Activated T-cell treated with anti-CD3 and anti-CD28 coated beads, Interleukin-2, amount 50 U/mL, for 72 hours (primary cell): ENCODE data around the gene MSH3. TPM values are rescaled to one million over a fixed set of nuclear protein-coding genes. Genes with fewer than 3 reads are reported as not detected.
A peak's percentile ranks its signal among the peaks of the same experiment; 100 is the strongest.
"Not testable (repeated sequence)": the region's sequence is repeated elsewhere in the genome, so short reads cannot be mapped to it uniquely, and the experiment has no call there.

Experiments used
- ATAC-seq, 2 donors: fragments of 150-1000 bp; cut with Tn5 transposase; replicated peaks in 1 of 2; 2 replicates each; pipeline ENCODE4 v1.10.0; 2021; ENCODE audit warnings: moderate library complexity in 2 of 2, mild to moderate bottlenecking in 1 of 2
- DNase-seq, 2 donors: peaks; one replicate each; pipeline ENCODE4 v3.0.0; 2021 to 2022; ENCODE audit warnings: mixed read lengths in 1 of 2
- H3K27ac Mint-ChIP-seq: one replicate; pipeline ENCODE4 v1.8.0; 2022; ENCODE audit warnings: mild to moderate bottlenecking, moderate library complexity, mixed read lengths
- H3K27me3 Mint-ChIP-seq: one replicate; pipeline ENCODE4 v1.8.0; 2022; ENCODE audit warnings: low read depth, mixed read lengths
- H3K36me3 Mint-ChIP-seq, 2 donors: one replicate each; pipeline ENCODE4 v1.8.0; 2022; ENCODE audit warnings: mixed read lengths in 2 of 2, mild to moderate bottlenecking in 1 of 2; ENCODE audit not compliant: insufficient read depth in 2 of 2
- H3K4me1 Mint-ChIP-seq: one replicate; pipeline ENCODE4 v1.8.0; 2022; ENCODE audit warnings: low read depth, mixed read lengths
- H3K4me3 Mint-ChIP-seq, 2 donors: one replicate each; pipeline ENCODE4 v1.8.0; 2022; ENCODE audit warnings: mild to moderate bottlenecking in 2 of 2, mixed read lengths in 2 of 2, moderate library complexity in 2 of 2
- H3K9me3 Mint-ChIP-seq, 2 donors: one replicate each; pipeline ENCODE4 v1.8.0; 2022; ENCODE audit warnings: mixed read lengths in 2 of 2
- total RNA-seq, 2 donors: library from RNA; stranded (reverse); gene quantifications; one replicate each; pipeline ENCODE4 v1.2.3, GENCODE V29; 2022

The MSH3 gene
- total RNA-seq, 2 donors from 2014 or later: 22.0 to 24.4 TPM

DNA sequence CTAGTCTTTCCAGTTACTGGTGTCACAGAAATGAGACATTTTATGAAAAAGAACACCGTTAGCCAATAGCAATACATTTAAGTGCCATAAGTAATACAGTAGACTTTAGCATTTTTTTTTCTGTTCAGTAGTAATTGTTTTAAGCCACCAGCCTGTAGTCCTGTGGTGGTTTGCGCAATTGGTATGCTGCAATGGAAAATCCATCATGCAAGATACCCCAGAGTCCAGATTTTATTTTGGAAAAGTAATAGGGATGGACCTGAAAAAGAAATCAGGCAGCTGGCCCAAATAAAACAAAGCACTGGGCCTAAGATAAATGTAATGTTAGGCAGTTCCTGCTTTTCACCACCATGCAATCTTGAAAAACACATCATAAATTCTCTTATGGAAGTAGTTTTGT is 211.1 kb downstream of the MSH3 start:
- DNase-seq: no peak
- Mint-ChIP-seq H3K27me3 (no peaks in the 10 kb centered on the region), H3K4me3 (no peak overlapping the region), H3K36me3 (peaks cover 7 to 16% of the 10 kb centered on the region in 2 donors), H3K9me3 (peaks cover 2% of the 10 kb centered on the region in 2 donors), H3K4me1 (peaks cover 76% of the 10 kb centered on the region), H3K27ac (peak overlapping the region; percentile 14)
- no peak for ATAC-seq

DNA sequence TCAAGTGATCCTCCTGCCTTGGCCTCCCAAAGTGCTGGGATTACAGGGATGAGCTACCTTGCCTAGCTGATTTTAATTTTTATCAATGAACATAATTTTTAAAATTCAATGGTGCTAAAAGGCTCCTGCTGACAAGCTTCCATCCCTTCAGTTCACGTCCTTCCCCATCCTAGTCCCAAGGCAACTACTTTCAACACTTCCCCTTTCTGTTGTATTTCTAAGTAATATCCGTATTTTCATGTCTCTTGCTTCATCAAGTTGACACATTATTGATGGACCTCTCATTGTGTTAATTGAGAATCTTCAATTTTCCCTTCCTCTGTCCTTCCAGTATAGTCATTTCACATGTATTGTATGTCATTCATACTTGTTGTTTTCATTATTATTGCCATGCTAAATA is 211.9 kb downstream of the MSH3 start:
- Mint-ChIP-seq H3K27ac (peak overlapping the region; percentile 5), H3K27me3 (no peaks in the 10 kb centered on the region), H3K4me1 (peaks cover 76% of the 10 kb centered on the region), H3K4me3 (peak overlapping the region in 1 of 2 donors; percentile 85), H3K9me3 (peaks cover 2% of the 10 kb centered on the region in 2 donors), H3K36me3 (peaks cover 7 to 15% of the 10 kb centered on the region in 2 donors)
- no peak for ATAC-seq
- no peak for DNase-seq

DNA sequence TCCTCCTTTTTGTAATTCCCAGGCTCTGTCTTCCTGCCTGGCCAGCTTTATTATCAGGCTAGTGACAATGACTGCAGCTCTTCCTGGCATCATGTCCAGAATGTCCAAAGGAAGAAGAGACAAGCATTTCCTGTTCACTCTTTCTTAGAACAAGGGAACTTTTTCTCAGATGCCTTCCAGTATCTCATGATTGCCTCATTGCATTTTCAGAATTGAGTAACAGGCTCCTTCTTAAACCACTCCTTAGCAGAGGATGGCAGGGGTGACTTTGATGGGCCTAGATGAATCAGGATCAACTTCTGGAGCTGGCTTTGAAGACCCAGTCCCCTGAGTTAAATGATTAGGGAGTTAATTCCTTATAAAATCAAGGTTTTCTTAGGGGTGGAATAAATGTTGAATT is 212.8 kb downstream of the MSH3 start:
- peaks cover 2% of the 10 kb centered on the region in 2 donors for H3K9me3 Mint-ChIP-seq
- peak overlapping the region; percentile 61 to 85 for H3K4me3 Mint-ChIP-seq
- ATAC-seq (peak; percentile 36 to 53), DNase-seq (peak; percentile 22 to 26)
- H3K27me3 Mint-ChIP-seq: no peaks in the 10 kb centered on the region
- peaks cover 77% of the 10 kb centered on the region for H3K4me1 Mint-ChIP-seq
- peak overlapping the region; percentile 96 for H3K27ac Mint-ChIP-seq
- H3K36me3 Mint-ChIP-seq: peaks cover 12 to 21% of the 10 kb centered on the region in 2 donors

DNA sequence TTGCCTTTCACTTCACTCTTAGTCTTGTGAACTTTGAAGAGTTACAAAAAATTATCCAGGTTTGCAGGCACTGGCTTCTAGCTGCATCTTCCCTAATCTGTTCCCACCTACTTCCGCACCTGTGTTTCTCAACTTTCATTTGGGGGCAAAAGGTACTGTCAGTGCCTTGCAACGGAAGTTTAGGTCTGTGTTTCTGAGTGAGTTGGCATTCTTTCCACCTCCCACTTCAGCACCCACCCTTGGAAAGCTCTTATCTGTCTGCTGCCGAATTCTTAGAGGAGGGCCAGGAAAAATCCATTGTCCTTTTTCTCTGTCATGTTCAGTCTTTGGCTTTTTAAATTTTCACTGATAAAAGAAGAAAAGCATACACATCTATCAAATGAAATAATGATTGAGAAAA is 216.0 kb downstream of the MSH3 start:
- Mint-ChIP-seq H3K27me3 (no peaks in the 10 kb centered on the region), H3K36me3 (peaks cover 13 to 34% of the 10 kb centered on the region in 2 donors), H3K9me3 (peaks cover 2% of the 10 kb centered on the region in 2 donors), H3K4me3 (no peak overlapping the region), H3K27ac (no peak overlapping the region), H3K4me1 (peaks cover 64% of the 10 kb centered on the region)
- DNase-seq (no peak), ATAC-seq (no peak)

DNA sequence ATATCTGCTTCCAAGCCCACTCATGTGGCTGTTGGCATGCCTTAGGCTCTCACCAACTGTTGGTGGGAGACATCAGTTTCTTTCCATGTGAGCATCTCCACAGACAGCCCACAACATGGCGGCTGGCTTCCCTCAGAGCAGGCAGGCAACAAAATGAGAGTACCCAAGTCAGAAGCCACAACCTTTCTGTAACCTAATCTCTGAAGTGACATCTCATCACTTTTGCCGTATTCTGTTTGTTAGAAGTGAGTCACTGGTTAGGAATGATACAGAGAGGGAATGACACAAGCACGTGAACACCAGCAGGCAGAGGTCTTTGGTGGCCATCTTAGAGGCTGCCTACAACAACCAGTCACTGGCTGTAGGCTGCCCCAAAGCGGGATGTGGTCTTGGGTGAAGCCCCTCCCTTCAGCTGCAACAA is 217.1 kb downstream of the MSH3 start:
- peak overlapping the region in 1 of 2 donors; percentile 10 for H3K4me3 Mint-ChIP-seq
- DNase-seq: peak; percentile 62 to 67
- peaks cover 11 to 38% of the 10 kb centered on the region in 2 donors for H3K36me3 Mint-ChIP-seq
- H3K27me3 Mint-ChIP-seq: no peaks in the 10 kb centered on the region
- H3K4me1 Mint-ChIP-seq: peaks cover 53% of the 10 kb centered on the region
- ATAC-seq: peak; percentile 92 to 93
- no peaks in the 10 kb centered on the region for H3K9me3 Mint-ChIP-seq
- no peak overlapping the region for H3K27ac Mint-ChIP-seq

DNA sequence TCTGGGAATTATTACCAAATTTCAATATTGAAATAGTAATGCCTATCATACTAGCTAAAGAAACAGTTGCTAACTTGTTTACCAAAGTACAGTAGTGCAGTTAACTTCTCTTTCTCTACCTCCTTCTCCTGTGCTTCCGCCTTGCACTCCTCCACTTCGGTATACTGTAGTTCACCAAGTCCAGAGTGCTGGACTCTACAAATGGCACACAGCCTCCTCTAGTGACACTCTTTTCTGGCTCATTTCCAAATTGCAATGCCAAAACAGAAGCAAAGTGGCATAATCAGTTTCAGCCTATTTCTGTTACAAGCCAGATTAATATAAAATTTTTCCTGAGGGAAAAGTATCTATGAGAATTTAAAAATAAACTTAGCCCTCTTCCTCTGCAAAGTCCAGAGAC is 219.7 kb downstream of the MSH3 start:
- Mint-ChIP-seq H3K27me3 (no peaks in the 10 kb centered on the region), H3K36me3 (peaks cover 9 to 36% of the 10 kb centered on the region in 2 donors), H3K9me3 (no peaks in the 10 kb centered on the region), H3K27ac (no peak overlapping the region), H3K4me1 (peaks cover 30% of the 10 kb centered on the region), H3K4me3 (no peak overlapping the region)
- no peak for DNase-seq
- ATAC-seq: no peak

DNA sequence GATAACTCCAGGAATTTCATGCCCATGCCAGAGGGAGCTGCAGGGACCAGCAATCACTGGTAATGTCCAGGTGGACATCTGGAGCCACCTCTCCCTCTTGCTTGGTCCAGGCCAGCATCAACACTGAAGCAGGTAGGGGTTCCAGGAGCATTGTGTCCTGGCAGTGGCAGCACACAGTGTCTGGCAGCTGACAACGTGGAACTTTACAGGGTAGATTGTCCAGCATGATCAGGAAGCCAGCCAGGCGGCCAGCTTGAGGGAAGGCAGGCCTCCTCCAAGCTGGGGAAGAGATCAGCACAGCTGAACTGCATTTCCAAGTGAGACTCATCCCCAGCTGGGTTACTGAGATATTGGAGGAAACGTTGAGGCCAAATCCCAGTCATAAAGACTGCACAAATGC is 223.1 kb downstream of the MSH3 start:
- peaks cover 3 to 5% of the 10 kb centered on the region in 2 donors for H3K9me3 Mint-ChIP-seq
- no peak for ATAC-seq
- no peaks in the 10 kb centered on the region for H3K27me3 Mint-ChIP-seq
- no peak overlapping the region for H3K27ac Mint-ChIP-seq
- H3K36me3 Mint-ChIP-seq: peaks cover 4 to 39% of the 10 kb centered on the region in 2 donors
- DNase-seq: no peak
- peaks cover 4% of the 10 kb centered on the region for H3K4me1 Mint-ChIP-seq
- H3K4me3 Mint-ChIP-seq: no peak overlapping the region

DNA sequence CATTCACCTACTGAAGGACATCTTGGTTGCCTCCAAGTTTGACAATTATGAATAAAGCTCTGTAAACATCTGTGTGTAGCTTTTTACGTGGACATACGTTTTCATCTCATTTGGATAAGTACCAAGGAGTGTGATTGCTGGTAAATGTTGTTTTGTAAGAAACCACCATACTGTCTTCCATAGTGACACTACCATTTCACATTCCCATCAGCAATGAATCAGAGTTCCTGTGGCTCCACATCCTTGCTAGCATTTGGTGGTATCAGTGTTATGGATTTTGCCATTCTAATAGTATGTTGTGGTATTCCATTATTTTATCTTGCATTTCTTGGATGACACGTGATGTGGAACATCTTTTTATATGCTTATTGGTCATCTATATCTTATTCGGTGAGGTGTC is 227.3 kb downstream of the MSH3 start:
- H3K36me3 Mint-ChIP-seq: peaks cover 6 to 18% of the 10 kb centered on the region in 2 donors
- ATAC-seq (no peak), DNase-seq (no peak)
- H3K4me3 Mint-ChIP-seq: no peak overlapping the region
- H3K9me3 Mint-ChIP-seq: peaks cover 3 to 5% of the 10 kb centered on the region in 2 donors
- peaks cover 21% of the 10 kb centered on the region for H3K4me1 Mint-ChIP-seq
- no peak overlapping the region for H3K27ac Mint-ChIP-seq
- H3K27me3 Mint-ChIP-seq: no peaks in the 10 kb centered on the region

DNA sequence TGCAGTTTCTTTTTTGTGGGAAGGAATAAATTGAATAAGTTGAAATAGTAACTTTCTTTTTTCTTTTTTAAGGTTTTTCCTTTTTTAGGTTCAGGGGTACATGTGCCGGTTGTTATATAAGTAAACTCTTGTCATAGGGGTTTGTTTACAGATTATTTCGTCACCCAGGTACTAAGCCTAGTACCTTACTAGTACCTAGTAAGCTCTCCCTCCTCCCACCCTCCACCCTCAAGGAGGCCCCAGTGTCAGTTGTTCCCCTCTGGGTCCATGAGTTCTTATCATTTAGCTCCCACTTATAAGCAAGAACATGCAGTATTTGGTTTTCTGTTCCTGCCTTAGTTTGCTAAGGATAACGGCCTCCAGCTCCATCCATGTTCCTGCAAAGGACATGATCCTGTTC is 228.9 kb downstream of the MSH3 start:
- ATAC-seq, DNase-seq, H3K27ac Mint-ChIP-seq, H3K27me3 Mint-ChIP-seq, H3K4me3 Mint-ChIP-seq, H3K9me3 Mint-ChIP-seq: not testable (repeated sequence)
- Mint-ChIP-seq H3K4me1 (peaks cover 21% of the 10 kb centered on the region), H3K36me3 (peaks cover 6 to 11% of the 10 kb centered on the region in 2 donors)

DNA sequence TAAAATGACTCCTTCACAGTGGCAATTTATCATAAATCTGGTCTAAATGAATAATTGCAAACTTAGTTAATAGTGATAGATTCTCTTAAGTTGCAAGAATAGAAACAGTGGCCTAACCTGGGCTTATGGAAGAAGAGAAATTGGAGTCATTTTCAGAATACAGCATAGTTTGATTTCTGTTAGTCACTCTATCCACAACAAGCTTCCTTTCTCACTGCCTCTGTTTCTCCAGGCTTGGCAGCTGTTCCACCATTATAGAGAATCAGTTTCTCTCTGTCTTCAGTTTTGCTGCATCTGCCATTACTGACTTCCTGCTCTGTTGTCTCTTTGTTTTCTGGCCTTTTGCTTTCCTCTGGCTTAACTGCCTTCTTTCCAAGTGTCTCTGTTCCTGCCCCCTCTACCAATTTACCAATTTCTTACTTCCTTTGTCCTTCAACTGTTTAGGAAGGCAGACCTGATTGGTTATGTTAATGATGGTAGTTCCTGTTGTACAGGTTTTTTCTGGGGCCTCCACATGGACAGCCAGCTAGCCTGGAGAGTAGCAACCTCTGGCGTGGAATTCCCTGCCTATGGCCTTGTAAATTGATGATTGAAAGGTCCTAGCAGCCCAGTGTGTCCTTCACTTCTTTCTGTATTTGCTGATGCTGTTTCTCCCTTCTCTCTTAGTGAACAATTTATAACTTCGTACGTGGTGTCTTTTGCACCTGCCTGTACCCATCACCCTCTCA is 229.8 kb downstream of the MSH3 start:
- H3K27me3 Mint-ChIP-seq: no peaks in the 10 kb centered on the region
- H3K4me3 Mint-ChIP-seq: peak overlapping the region; percentile 8 to 9
- H3K36me3 Mint-ChIP-seq: peaks cover 6 to 12% of the 10 kb centered on the region in 2 donors
- H3K27ac Mint-ChIP-seq: peak overlapping the region; percentile 70
- H3K9me3 Mint-ChIP-seq: peaks cover 3 to 5% of the 10 kb centered on the region in 2 donors
- ATAC-seq (no peak), DNase-seq (no peak)
- H3K4me1 Mint-ChIP-seq: peaks cover 21% of the 10 kb centered on the region

DNA sequence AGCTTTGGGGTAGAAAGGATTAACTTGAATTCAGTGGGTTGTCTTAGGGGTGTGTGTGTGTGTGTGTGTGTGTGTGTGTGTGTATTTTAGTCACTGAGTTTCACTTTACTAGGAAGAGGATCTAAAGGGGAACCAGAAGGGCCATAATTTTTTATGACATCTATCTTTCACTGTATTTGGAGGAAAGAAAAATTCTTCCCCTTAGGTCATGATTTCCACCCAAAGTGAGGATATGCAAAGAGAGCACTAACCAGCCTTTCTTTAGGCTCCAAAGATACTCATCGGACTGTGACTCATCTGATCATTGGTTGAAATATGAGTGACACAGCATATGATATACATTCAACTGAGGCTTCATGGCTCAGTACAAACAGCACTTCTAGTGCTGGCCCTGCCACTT is 230.5 kb downstream of the MSH3 start:
- Mint-ChIP-seq H3K36me3 (peaks cover 6 to 14% of the 10 kb centered on the region in 2 donors), H3K9me3 (peaks cover 3 to 5% of the 10 kb centered on the region in 2 donors), H3K4me3 (peak overlapping the region; percentile 8 to 9), H3K4me1 (peaks cover 21% of the 10 kb centered on the region), H3K27ac (peak overlapping the region; percentile 70), H3K27me3 (no peaks in the 10 kb centered on the region)
- ATAC-seq (peak; percentile 96 to 98), DNase-seq (peak in 1 of 2 donors; percentile 9)

DNA sequence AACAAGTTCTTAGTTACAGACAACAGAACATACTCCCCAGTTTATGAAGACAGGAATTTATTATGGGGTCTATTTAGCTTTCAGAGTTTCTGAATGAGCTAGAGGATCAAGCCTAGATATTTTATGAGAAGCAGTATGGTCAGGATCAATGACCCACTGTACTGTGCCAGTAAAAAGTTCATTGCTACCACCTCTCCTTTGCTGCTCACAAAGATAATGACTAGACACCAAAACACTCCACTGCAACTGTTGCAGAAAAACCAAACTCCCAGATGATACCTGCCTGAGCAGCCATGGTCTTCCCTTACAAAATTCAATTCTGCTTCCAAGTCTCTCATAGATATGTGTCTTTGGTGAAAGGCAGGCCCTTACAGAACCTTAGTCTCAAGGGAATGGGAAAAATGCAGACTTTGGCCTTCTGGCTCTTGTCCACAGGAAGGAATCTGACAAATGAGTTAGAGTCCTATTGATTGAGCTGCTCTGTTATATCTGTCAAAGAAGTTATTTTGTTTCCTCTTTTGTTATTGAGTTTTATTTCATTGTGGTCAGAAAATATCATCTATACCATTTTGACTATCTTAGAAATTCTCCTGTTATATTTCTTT is 231.0 kb downstream of the MSH3 start:
- H3K4me3 Mint-ChIP-seq: peak overlapping the region in 1 of 2 donors; percentile 20
- DNase-seq (no peak), ATAC-seq (peak; percentile 7 to 9)
- H3K27ac Mint-ChIP-seq: peak overlapping the region; percentile 54
- no peaks in the 10 kb centered on the region for H3K27me3 Mint-ChIP-seq
- H3K9me3 Mint-ChIP-seq: peaks cover 3 to 6% of the 10 kb centered on the region in 2 donors
- peaks cover 6 to 16% of the 10 kb centered on the region in 2 donors for H3K36me3 Mint-ChIP-seq
- H3K4me1 Mint-ChIP-seq: peaks cover 21% of the 10 kb centered on the region

DNA sequence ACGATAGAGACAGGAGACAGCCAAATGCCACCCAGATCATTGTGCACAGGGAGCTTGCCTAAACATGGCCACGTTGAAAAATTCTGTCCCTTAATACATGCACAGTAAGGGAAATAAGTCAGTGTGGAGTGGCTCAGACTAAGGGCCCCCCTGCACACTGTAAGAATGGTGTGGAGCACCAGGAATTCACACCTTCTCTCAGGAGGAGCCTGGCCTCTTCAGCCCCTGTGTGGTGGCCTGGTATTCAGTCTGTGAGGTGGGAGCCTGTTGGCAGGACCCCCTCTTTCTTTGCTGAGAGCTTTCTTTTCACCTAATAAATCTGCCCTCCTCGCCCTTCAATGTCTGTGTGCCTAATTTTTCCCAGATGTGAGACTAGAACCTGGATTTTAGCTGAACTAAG is 239.6 kb downstream of the MSH3 start:
- DNase-seq (no peak), ATAC-seq (no peak)
- Mint-ChIP-seq H3K4me1 (no peaks in the 10 kb centered on the region), H3K27me3 (no peaks in the 10 kb centered on the region), H3K27ac (no peak overlapping the region), H3K9me3 (peaks cover 0 to 3% of the 10 kb centered on the region in 2 donors), H3K4me3 (no peak overlapping the region), H3K36me3 (peaks cover 2 to 6% of the 10 kb centered on the region in 2 donors)
